NB4 (cell line): ENCODE results near the gene PLEKHG1.

Source experiments
- DNase-seq: peaks from one replicate; pipeline ENCODE4 v3.0.0; 2010; ENCODE audit warnings: low read depth
- H3K4me3 ChIP-seq: one replicate; pipeline ENCODE4 v1.5.1; 2011; ENCODE audit warnings: mild to moderate bottlenecking, low read depth, low read length, moderate library complexity
- MYC ChIP-seq: IDR thresholded peaks from 2 replicates; pipeline ENCODE4 v1.6.1; 2011; ENCODE audit warnings: low read depth, low read length
- POLR2A ChIP-seq: IDR thresholded peaks from 2 replicates; pipeline ENCODE4 v1.6.1; 2011; ENCODE audit warnings: mild to moderate bottlenecking; ENCODE audit not compliant: insufficient read length; ENCODE audit errors: extremely low read depth
- TF ChIP-seq, protein P1 (sequence below): IDR thresholded peaks from 2 replicates; pipeline ENCODE4 v1.6.1; 2011; ENCODE audit warnings: low read depth, low read length
- TF ChIP-seq, protein P2 (sequence below): IDR thresholded peaks from one replicate; pipeline ENCODE4 v1.5.1; 2012; ENCODE audit warnings: low read depth, low read length

The PLEKHG1 gene

DNA sequence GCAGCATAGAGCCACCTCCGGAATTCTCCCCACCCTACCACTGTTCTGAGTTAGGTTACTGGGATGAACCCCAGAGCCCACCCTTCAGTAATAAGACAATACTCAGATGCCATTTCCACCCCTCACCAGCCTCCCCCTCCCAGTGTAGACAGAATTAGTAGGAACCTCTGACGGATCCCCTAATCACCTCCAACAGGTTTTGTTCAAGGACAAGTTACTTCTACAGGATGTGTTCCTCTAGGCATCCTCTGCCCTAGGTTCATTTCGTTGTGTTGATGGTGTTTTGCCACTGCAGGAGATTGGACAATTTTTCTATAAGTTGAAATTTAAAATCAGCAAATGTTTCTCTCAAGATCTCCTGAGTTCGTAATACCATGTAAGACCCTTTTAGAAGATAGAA lies 22.8 kb downstream of the PLEKHG1 start:
- DNase-seq: no peak
- TF ChIP-seq, protein P1, sequence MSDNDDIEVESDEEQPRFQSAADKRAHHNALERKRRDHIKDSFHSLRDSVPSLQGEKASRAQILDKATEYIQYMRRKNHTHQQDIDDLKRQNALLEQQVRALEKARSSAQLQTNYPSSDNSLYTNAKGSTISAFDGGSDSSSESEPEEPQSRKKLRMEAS: no peak
- no peak for TF ChIP-seq POLR2A
- TF ChIP-seq, protein P2, sequence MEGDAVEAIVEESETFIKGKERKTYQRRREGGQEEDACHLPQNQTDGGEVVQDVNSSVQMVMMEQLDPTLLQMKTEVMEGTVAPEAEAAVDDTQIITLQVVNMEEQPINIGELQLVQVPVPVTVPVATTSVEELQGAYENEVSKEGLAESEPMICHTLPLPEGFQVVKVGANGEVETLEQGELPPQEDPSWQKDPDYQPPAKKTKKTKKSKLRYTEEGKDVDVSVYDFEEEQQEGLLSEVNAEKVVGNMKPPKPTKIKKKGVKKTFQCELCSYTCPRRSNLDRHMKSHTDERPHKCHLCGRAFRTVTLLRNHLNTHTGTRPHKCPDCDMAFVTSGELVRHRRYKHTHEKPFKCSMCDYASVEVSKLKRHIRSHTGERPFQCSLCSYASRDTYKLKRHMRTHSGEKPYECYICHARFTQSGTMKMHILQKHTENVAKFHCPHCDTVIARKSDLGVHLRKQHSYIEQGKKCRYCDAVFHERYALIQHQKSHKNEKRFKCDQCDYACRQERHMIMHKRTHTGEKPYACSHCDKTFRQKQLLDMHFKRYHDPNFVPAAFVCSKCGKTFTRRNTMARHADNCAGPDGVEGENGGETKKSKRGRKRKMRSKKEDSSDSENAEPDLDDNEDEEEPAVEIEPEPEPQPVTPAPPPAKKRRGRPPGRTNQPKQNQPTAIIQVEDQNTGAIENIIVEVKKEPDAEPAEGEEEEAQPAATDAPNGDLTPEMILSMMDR: no peak
- no peak for TF ChIP-seq MYC
- no peak overlapping the region for H3K4me3 ChIP-seq

GRCh38 chr6:150622941-150623874 lies 23.5 kb downstream of the PLEKHG1 start:
- H3K4me3 ChIP-seq: no peak overlapping the region
- TF ChIP-seq, protein P2: no peak
- TF ChIP-seq, protein P1: no peak
- TF ChIP-seq MYC (no peak), POLR2A (no peak)
- DNase-seq: peak; percentile 31

GRCh38 chr6:150624191-150624590 lies 24.5 kb downstream of the PLEKHG1 start:
- no peak overlapping the region for H3K4me3 ChIP-seq
- no peak for DNase-seq
- TF ChIP-seq, protein P2: no peak
- TF ChIP-seq POLR2A (no peak), MYC (no peak)
- TF ChIP-seq, protein P1: no peak

- no peak for TF ChIP-seq POLR2A
- DNase-seq: no peak
- H3K4me3 ChIP-seq: no peak overlapping the region
Observed at GRCh38 chr6:150625927-150626326, 26.2 kb downstream of the PLEKHG1 start.

DNA sequence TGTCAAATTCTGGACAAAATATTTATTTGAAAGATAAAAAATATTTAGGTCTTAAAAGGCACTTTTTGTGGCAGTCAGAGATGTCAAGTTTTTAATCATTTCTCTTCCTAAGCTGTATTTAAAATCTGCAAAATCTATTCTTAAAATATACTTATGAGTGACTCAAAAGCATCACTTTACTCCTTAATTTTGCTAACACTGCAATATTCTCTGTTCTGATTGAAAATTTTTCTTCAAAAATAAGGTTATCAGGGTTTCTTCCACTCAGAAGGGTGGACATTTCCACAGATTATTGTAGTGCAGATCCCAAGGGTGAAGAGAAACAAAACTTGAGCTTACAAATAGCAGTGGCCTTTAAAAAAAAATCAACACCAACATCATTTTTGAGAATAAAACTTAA lies 27.5 kb downstream of the PLEKHG1 start:
- no peak for TF ChIP-seq POLR2A
- TF ChIP-seq, protein P1: no peak
- TF ChIP-seq MYC: no peak
- TF ChIP-seq, protein P2: no peak
- no peak for DNase-seq
- H3K4me3 ChIP-seq: no peak overlapping the region

- no peak overlapping the region for H3K4me3 ChIP-seq
- no peak for TF ChIP-seq POLR2A
- TF ChIP-seq, protein P2: no peak
- no peak for TF ChIP-seq MYC
- TF ChIP-seq, protein P1: no peak
- DNase-seq: no peak
Observed at GRCh38 chr6:150627585-150628025, 27.9 kb downstream of the PLEKHG1 start.
